Right kidney (tissue), 1 donor: ENCODE data around the gene ACSBG1.
A peak's percentile ranks its signal among the peaks of the same experiment; 100 is the strongest.
"Not testable (repeated sequence)": the region's sequence is repeated elsewhere in the genome, so short reads cannot be mapped to it uniquely, and the experiment has no call there.

Source experiments
- DNase-seq: peaks from one replicate; pipeline ENCODE4 v3.0.0-alpha.2; 2016

ACSBG1 gene

DNA sequence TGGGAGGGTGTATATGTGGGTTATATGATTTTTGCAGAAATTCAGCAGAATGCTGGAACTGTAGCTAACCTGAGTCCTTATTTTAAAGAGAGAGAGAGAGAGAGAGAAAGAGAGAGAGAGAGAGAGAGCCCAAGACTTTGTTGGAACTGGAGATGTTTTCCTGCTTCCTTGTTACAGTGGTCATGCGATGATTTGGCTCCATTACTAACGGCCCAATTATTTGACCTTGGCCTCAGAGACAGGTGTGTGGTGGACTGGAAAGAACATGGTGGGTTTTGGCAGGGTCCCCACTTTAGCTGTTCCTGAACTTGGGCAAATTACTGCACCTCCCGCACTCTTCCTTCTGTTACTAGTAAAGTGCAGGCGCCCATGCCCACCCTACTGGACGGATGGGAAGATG, 14.8 kb upstream of the ACSBG1 start:
- no peak for DNase-seq

DNA sequence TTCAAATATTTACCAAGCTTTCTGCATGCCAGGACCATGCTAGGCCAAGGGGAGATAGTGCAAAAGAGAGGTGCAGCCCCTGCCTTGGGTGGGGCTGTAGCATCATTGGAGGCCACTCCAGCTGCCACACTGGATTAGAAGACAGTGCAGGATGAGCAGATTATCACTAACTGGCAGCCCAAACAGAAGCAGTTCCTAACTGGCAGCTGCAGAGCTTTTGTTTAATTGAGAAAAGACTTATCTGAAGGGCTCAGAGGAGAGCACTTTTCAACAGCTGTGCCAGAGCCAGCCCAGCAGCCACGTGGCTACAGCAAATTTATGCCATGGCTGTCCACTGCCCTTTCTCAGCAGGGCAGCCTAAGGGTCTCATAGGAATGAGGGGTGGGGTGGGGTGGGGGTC, 13.5 kb upstream of the ACSBG1 start:
- DNase-seq = no peak

DNA sequence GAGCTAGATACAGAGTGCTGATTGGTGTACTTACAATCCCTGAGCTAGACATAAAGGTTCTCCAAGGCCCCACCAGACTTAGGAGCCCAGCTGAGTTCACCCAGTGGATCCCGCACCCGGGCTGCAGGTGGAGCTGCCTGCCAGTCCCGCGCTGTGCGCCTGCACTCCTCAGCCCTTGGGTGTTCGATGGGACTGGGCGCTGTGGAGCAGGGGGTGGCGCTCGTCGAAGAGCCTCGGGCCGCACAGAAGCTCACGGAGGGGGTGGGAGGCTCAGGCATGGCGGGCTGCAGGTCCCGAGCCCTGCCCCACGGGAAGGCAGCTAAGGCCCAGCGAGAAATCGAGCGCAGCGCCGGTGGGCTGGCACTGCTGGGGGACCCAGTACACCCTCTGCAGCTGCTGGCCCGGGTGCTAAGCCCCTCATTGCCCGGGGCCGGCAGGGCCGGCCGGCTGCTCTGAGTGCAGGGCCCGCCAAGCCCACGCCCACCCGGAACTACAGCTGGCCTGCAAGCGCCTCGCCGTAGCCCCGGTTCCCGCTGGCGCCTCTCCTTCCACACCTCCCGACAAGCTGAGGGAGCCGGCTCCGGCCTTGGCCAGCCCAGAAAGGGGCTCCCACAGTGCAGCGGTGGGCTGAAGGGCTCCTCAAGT, 11.7 kb upstream of the ACSBG1 start:
- DNase-seq = not testable (repeated sequence)

GRCh38 chr15:78245392-78245791, 11.0 kb upstream of the ACSBG1 start:
- DNase-seq = not testable (repeated sequence)

DNA sequence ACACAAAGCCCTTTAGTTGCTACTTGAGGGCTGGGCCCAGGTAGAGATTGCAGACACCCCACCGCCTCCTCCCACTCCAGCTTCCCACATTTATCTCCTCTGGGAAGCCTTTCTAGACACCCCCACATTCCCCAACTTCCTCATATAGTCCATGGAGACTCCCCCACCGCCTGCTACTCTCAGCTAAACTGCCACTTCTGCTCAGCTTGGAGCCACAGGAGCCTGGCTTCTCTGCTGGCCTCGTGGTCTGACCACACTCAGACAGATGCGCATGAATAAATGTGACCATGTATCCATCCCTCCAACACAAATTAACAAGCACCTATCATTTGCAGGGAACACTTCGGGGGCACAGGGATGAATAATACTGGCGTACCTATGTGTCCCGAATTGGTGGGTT, 10.5 kb upstream of the ACSBG1 start:
- DNase-seq = no peak

- no peak for DNase-seq
These were observed 9.7 kb upstream of the ACSBG1 start for GRCh38 chr15:78244101-78244500.

GRCh38 chr15:78243491-78243941, 9.2 kb upstream of the ACSBG1 start:
- peak; percentile 56 for DNase-seq

- DNase-seq = peak; percentile 24
These were observed 8.7 kb upstream of the ACSBG1 start for GRCh38 chr15:78243058-78243457.

DNA sequence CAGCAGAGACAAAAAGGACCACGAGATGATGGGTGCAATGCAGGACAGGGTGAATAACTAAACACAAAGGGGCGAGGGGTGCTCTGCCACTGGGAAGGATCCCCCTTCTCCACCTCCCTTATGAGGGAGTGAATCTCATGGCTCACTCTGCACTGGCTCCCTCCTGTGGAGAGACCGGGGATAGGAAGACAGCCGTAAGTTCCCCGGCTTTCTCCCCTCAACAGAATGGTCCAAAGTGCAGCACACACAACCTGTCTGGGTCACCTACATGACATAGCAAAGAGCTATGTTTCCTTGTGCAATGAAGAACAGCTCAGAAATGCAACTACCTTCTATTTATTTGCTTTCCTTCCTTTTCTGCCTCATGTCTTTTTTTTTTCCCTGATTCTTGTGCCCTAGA, 7.8 kb upstream of the ACSBG1 start:
- no peak for DNase-seq

DNA sequence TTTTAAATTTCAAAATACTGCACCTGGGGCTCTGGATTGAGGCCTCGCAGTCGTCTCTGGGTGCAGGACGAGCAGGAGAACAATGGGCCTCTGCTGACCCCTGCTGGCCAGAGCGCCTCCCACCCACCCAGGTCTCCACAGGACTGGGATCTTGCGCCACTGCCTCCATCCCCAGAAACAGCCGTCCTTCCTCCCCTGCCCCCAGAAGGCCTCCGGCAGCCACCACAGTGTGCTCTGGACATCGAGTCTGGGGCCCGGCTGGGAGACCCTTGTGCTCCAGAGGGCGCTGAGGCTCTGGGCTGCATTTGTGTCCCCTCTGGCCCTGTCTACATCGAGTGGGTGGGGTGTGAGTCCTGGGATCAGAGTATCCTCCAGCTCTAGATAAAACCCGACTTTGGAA, 6.7 kb upstream of the ACSBG1 start:
- DNase-seq = peak; percentile 60

GRCh38 chr15:78239811-78240210, 5.4 kb upstream of the ACSBG1 start:
- no peak for DNase-seq

DNA sequence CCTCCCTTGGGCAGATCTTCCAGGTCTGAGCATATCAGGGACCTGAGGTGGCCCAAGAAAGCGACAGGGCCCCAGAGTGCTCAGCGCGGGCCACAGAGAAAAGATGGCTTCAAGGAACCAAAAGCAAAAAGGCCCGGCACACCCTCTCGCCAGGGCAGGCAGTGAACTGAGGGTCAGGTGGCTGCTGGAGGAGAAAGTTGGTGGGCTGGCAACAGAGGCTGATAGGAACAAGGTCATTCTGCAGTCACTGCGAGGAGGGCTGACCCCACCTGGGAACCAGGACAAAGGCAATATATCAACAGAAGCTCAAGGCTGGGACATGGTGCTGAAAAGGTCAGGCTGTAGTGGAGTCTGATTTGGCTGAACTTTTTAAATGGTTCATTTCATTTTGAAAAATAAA, 2.8 kb upstream of the ACSBG1 start:
- no peak for DNase-seq

DNA sequence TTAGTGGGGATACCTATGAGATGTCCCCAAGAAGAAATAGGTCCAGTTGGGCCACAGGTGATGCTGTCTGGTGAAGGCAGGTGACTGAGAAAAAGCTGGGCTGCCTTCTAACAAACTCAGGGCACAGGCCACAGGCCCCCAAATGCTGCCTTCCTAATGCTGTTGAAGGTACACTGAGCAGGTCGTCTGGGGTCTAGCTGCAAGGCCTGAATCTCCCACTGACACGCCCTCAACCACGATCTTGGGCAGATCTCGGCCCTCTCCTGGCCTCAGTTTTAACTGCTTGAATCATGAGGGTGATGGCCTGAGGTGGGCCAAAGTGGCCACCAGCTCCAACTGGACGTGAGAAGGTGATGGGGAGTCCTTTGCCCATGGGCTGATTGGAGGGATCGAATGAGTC, 2.1 kb upstream of the ACSBG1 start:
- no peak for DNase-seq

- DNase-seq = no peak
These were observed 869 bp downstream of the ACSBG1 start for GRCh38 chr15:78233496-78233895.

- no peak for DNase-seq
These were observed 1.4 kb downstream of the ACSBG1 start for GRCh38 chr15:78232951-78233350.

GRCh38 chr15:78229431-78230406, 4.6 kb downstream of the ACSBG1 start:
- DNase-seq = no peak

DNA sequence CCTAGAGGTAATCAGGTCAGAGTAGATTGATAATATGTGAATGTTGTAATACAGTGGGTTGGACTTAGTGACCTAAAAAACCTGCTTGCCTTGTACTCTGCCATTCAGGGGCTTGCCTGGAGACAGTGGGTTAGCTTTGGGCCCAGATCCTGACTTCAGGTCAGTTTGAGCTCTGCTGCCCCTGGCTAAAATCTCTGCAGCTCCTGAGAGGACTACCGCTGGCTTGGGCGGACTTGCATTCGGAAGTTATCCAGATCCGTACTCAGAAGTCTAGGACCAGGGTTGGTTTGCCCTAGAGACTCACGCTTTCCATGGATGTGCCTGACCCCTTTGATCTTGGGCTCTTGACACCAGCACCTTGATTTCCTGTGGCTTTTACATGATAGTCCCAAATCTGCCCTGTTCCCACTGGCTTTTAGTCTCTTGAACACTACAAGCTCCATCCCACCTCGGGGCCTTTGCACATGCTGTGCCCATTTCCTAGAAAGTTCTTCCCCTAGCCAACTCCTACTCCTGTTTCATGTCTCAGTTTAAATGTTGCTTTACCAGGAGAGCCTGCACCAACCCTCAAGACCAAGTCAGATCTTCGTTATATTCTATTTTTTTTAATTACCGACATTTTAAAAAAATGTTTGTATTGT, 5.9 kb downstream of the ACSBG1 start:
- DNase-seq = no peak

DNA sequence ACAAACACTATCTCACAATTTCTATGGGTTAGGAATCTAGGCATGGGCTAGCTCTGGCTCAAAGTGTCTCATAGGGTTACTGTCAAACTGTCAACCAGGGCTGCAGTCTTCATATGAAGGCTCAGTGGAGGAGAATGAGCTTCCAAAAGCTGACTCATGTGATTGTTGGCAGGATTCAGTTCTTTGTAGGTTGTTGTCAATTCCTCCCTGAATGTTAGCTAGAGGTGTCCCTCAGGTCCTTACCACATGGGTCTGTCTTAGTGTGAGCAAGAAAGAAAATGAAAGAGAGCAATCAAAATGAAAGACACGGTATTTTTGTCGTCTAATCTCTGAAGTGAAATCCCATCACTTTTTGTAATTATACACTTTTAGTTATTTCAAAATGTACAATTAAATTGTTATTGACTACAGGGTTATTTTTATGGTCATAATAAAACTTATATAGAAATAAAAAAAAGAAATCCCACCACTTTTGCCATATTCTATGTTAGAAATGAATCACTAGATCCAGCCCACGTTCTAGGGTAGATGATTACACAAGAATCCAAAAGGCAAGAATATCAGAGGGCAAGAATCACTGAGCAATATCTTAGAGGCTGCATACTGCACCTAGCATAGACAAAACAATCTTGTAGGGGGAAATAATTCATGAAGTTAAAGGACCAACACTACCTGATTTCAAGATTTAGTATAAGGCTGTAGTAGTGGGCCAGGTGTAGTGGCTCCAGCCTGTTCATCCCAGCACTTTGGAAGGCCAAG, 8.4 kb downstream of the ACSBG1 start:
- DNase-seq = no peak

DNA sequence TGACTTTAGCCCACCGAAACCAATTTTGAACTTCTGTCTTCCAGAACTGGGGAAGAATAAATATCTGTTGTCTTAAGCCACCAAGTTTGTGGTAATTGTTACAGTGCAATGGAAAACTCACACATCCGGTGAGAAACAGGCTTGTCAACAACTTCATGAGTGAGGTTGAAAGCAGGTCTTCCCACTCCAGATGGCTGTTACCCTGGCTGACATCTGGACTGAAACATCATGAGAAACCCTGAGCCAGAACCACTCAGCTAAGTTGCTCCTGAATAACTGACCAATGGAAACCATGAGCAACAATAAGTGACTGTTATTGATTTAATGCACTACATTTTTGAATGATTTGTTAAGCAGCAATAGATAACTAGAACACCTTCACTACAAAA, 10.3 kb downstream of the ACSBG1 start:
- no peak for DNase-seq

GRCh38 chr15:78223396-78224022, 10.9 kb downstream of the ACSBG1 start:
- no peak for DNase-seq

GRCh38 chr15:78222745-78223395, 11.5 kb downstream of the ACSBG1 start:
- DNase-seq = no peak
